ENCODE results near the gene REC8.
A peak's percentile ranks its signal among the peaks of the same experiment; 100 is the strongest.

The REC8 gene

GRCh38 chr14:24188251-24189058 lies 16.6 kb downstream of the REC8 start, which contains the start of gene IPO4:
IPO4 (minus strand) TSS chr14:24188816; CDS start chr14:24188787, 29 bp downstream.
- peak within 1 kb of the TSS; percentile 86 for H3K4me3 ChIP-seq (ENCODE audit: control insufficient read depth, low read depth, low read length)
- no peak for TF ChIP-seq CTCF (conservative IDR thresholded peaks at IDR 0.05; ENCODE audit: control insufficient read depth, insufficient read depth, low read depth, low read length)
- DNase-seq (ENCODE audit: low read depth) = peak; percentile 97

DNA sequence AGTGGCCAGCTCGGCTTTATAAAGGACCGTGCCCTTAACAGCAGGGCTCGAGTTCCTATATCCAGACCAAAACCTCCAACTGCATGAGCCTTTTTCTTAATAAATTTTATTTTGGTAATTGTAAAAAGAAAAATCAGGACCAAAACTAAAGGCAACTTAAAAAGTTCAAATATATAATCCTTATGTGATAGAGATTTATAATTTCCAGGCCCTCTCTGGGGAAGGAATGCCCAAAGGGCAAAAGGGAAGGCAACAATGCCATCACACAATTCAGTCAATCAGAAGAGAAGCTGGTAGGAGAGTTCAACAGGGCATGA lies 17.1 kb downstream of the REC8 start:
- TF ChIP-seq CTCF (conservative IDR thresholded peaks at IDR 0.05; ENCODE audit: control insufficient read depth, insufficient read depth, low read depth, low read length) = no peak
- DNase-seq (ENCODE audit: low read depth) = no peak
- no peak overlapping the region for H3K4me3 ChIP-seq (ENCODE audit: control insufficient read depth, low read depth, low read length)

DNA sequence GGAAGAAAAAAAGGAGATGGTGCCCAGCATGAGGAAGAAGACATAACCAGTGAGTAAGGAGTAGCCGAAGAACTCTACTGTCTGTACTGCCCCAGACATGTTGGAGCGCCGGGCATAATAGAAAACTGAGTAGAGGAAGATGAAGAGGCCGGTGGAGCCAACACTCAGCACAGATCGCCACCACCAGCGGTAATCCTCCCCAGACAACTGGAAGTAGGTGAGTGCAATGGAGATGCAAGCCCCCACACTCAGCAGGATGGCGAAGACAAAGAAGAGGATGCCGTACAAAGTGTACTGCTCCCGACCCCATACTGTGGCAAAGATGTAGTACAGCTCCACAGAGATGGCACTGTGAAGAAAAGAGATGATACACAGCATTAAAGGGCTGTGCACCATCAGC lies 17.6 kb downstream of the REC8 start:
- no peak for TF ChIP-seq CTCF (conservative IDR thresholded peaks at IDR 0.05; ENCODE audit: control insufficient read depth, insufficient read depth, low read depth, low read length)
- DNase-seq (ENCODE audit: low read depth) = no peak
- no peak overlapping the region for H3K4me3 ChIP-seq (ENCODE audit: control insufficient read depth, low read depth, low read length)

GRCh38 chr14:24190416-24190815 lies 18.5 kb downstream of the REC8 start:
- DNase-seq (ENCODE audit: low read depth) = no peak
- H3K4me3 ChIP-seq (ENCODE audit: control insufficient read depth, low read depth, low read length) = no peak overlapping the region
- no peak for TF ChIP-seq CTCF (conservative IDR thresholded peaks at IDR 0.05; ENCODE audit: control insufficient read depth, insufficient read depth, low read depth, low read length)

- H3K4me3 ChIP-seq (ENCODE audit: control insufficient read depth, low read depth, low read length) = no peak overlapping the region
- TF ChIP-seq CTCF (conservative IDR thresholded peaks at IDR 0.05; ENCODE audit: control insufficient read depth, insufficient read depth, low read depth, low read length) = no peak
- DNase-seq (ENCODE audit: low read depth) = no peak
These were observed 21.1 kb downstream of the REC8 start for GRCh38 chr14:24192933-24193332.

DNA sequence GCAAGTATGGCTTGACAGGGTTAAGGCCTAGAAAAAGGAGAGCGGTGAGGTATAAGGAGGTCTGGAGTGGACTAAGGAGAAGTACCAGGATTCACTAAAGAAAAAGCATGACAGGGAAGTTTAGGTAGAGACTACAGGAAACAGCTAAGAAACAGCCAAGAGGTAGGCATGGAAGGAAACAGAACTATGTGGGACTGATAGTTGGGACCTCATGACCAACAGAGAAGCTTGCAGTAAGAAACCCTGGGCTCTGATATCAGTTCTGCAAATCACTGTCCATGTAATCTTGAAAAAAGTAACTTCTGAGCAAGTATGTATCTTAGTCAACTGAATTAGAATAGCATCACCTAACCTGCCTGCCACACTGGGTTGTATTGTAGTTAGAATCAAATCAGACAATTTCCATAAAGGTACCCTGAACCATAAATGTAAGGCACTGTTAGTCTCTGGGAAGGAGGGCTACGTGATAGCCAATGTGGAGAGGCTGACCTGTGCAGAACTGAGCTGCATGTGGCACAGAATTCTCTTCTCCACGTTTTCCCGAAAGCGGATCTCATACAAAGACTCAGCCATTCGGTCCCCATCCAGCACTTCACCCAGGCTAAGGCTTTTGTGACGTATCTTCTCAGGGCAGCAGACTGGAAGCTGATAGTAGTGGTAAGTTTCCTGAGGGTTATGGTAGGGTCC lies 22.4 kb downstream of the REC8 start:
- peak overlapping the region; percentile 69 for H3K4me3 ChIP-seq (ENCODE audit: control insufficient read depth, low read depth, low read length)
- no peak for TF ChIP-seq CTCF (conservative IDR thresholded peaks at IDR 0.05; ENCODE audit: control insufficient read depth, insufficient read depth, low read depth, low read length)
- DNase-seq (ENCODE audit: low read depth) = no peak
